ENCODE results near the gene CAPN6.

Gene CAPN6, protein sequence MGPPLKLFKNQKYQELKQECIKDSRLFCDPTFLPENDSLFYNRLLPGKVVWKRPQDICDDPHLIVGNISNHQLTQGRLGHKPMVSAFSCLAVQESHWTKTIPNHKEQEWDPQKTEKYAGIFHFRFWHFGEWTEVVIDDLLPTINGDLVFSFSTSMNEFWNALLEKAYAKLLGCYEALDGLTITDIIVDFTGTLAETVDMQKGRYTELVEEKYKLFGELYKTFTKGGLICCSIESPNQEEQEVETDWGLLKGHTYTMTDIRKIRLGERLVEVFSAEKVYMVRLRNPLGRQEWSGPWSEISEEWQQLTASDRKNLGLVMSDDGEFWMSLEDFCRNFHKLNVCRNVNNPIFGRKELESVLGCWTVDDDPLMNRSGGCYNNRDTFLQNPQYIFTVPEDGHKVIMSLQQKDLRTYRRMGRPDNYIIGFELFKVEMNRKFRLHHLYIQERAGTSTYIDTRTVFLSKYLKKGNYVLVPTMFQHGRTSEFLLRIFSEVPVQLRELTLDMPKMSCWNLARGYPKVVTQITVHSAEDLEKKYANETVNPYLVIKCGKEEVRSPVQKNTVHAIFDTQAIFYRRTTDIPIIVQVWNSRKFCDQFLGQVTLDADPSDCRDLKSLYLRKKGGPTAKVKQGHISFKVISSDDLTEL

DNA sequence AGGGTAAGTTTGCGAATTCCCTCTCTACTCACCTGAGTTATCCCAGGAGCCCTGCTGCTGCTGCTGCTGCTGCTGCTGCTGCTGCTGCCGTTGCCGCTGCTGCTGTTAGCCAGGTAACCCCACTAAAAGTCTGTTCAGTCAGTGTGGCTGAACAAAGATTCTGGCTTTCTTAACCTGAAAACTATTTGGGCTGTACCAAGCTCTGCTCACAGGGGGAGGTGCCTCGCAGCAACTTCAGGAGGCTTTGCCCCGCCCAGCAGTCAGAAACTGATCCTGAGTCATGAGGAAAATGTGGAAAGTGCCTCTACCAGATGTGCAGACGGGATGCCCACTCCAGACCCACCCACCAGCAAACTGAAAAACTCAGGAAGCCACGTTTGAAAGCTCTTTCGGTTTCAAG, at the start of gene CAPN6:
TSS of gene CAPN6 (minus strand) at position 145 of the 400 bp plus-strand sequence. CDS start 6,547 bp downstream, outside the sequence.
- DNase-seq: no peak

DNA sequence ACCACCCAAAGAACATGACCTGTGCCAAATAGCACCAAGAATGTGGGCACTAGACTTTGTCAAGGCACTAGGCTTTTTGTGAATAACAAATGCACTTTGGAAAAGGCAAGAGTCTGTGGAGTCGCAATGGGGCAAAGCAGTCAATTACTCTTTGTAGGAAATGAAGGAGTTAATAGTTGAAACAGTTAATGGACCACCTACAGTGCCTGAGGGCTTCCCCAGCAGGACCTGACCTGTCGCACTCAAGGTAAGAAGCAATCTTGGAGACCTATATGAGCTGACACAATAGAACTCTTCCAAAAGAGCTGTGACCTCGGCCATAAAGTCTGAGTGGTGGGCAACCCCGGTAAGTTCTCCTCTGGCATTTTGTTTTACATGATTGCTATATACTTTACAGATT, 49.2 kb upstream of the CAPN6 start:
- DNase-seq: no peak

DNA sequence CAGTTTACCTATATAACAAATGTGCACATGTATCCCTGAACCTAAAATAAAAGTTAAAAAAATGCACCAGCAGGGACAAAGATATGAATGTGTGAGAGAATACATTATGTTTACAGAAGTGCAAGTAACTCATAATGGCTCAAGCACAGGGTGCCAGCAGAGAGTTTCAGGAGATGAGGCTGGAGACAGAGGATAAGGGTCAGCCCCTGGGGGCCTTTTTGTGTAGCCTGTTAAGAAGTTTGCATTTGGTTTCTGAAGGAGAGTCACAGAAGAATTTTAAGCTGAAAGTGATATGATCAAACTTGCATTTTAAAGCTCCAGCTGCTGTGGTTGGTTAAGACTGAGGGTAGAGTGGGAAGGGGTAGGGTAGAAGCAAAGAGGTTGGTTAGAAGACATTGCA, 48.6 kb upstream of the CAPN6 start:
- DNase-seq: no peak

DNA sequence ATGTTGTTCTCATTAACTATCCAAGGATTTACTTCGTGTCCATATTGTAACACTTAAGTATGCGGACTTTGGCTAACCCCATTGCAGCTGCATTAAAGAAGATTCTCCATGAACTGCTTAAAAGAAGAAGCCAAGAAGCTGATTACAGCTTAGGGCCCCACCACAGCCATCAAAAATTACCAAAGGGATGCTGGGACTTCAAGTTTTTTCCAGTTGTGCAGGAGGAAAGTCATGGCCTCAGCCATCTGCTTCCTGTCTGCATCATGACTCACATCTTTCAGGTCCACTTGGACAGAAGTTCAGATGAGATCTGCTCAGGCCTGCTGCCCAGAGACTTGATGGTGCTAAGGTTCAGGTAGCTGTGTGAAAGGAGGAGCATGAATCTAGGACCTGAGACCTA, 38.8 kb upstream of the CAPN6 start:
- DNase-seq: no peak

DNA sequence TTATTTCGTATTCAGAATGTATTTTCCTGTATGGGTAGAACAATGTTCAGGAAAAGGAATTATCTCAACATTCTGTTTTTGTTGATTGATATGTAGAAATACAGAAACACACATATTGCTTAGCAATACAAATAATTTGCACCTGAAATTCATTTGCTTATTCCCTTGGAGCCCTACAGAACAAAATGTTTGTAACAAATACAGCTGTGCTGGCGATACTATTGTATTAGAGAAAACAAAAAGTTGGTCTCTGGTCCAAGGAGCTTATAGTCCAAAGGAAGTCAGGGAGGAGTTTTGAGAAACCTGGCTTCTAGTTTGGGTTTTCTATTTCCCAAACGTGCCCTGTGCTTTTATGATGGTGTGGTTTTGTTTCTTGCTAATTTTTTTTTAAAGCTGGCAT, 37.8 kb upstream of the CAPN6 start:
- DNase-seq: no peak

DNA sequence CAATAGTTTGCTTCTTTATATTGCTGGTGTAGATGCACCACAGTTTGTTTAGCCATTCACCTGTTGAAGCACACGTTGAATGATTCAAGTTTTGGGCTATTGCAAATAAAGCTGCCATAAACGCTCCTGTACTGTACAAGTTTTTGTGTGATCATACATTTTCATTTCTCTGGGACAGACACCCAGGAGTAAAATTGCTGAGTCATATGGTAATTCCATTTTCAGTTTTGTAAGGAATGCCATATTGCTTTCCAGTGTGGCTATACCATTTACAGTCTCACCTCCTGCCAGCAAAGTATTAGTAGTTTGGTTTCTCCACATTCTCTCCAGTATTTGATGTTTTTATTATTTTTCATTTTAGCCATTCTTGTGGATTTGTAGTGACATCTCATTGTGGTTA, 32.0 kb upstream of the CAPN6 start:
- DNase-seq: no peak

DNA sequence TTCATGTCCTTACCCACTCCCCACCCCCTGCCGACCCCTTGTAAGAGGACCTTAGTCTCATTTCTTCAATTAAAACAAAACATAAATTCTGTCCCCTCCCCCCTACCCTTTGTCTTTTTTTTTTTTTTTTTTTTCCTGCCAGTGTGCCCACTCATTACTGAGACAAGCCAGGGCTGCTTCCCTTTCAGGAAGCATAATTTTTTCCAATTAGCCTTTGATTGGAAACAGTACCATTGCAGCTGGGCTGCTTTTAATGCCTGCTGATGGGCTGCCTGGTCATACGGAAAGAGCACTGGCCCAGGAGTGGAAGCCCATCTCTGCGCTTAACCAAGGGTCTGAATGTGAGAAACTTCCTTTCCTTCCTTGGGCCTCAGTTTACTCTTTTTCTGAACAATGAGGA, 18.6 kb upstream of the CAPN6 start:
- no peak for DNase-seq

DNA sequence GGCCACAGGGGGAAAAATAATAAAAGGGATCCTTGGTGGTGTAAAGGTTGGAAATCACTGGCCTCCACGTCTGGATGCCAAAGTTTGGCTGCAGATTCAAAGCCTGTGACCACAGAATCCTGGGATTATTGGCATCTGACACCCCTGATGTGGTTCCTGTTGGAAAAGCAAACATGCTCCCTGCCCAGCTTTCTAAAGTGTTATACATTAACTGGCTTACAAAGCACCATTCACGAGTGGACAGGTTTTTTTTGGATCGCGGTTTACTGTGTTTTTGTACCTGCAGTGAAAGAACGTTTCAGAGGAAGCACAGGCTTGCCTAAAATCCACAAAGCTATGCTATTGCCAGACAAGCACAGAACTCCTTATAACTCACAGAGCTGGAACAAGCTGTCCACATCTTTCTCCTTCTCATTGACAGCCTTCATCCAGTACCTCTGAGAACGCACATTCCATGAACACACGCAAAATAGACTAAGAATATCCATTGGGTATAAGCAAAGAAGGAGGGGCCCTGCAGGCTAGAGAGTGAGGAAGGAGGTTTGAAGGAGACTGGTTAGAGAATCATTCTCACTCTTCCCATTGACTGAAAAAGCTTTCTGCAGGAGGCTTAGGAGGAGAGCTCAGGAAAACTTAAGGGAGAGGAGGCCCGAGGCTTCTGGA, 14.5 kb upstream of the CAPN6 start:
- no peak for DNase-seq

DNA sequence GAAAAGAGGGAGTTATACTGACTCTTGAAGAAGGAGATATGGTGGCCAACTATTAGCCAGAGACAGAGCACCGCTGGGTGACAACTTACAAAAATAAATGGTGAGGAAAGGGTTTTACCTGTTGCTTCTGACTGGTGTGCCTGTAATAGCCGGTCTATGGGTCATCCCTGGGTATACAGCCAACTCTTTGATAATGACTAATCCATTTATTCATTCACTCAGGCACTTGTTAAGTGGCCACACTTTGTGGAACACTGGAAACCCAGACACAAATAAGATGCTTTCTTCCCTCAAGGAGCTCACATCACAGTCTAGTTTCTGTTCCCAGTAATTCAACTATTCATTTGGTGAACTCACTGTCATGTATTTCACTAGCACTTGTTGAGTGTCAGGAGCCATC, 13.2 kb upstream of the CAPN6 start:
- no peak for DNase-seq

DNA sequence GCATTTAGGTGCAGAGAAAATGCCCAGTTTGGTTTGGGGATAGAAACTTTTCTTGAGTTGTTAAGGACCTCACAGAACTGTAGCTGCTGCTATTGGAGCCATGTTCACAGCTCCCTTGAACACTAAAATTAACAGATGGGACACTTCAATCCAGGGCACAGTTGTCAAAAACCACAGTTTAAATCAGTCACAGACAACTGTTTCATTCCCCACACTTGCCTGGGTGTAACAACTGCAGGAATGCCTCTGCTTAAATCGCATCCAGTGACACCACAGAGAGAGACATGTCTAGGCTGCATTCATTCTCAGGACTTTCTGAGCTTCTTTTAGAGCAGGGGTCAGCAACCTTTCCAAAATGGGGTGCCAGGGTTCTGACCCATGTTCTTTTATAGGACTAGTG, 12.7 kb upstream of the CAPN6 start:
- DNase-seq: no peak

DNA sequence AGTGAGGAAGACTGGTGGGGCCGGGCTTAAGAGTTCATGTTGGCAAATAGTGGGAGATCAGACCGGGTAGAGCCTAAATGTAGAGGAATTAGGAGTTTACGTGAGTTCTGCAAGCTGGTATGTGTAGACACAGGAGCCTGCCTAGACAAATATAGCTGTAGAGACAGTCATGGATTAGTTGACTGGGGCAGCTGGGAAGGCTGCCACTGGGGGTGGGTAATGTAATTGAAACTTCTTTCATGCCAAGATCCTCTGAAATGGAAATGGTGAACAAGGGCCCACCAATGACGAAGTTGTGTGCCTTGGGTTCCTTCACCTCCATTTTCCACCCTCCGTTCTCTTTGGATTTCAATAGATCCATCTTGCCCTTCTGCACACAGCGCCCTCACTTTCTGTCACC, 11.9 kb upstream of the CAPN6 start:
- no peak for DNase-seq

DNA sequence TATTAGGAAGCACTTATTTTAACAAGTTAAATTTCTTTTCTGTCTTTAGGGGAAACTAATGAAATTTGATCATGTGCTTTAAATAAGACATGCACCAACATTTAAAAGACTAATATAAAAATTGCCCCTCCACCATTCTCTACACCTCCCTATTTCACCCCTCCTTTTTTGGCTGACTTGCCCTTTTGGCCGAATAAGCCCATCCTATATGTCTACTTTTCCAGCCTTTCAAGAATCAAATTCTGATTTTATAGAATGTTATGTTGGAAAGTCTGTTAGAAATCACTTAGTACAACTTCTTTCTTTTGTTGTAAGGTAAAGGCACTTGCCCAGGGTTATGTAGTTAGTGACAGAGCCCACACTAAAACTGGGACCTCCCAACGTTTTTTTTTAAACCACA, 1.8 kb downstream of the CAPN6 start:
- DNase-seq: no peak

DNA sequence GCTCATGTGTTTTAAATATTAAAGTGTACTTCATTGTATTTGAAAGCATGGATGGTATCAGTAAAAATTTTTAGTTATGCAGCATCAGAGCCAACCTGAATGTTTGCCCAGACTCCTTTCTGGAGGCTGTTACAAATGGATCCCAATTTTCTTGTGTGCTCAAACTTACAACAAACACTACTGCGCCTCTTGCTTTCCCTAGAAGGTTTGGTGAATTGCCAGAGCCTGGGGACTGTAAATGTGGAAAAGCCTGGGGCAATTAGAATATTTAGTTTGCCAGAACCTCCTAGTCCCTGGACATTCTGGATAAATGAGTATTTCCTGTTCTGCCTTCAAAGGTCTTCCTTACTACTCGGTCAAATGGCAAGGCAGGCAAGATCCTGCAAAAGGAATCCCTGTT, 4.8 kb downstream of the CAPN6 start:
- no peak for DNase-seq

DNA sequence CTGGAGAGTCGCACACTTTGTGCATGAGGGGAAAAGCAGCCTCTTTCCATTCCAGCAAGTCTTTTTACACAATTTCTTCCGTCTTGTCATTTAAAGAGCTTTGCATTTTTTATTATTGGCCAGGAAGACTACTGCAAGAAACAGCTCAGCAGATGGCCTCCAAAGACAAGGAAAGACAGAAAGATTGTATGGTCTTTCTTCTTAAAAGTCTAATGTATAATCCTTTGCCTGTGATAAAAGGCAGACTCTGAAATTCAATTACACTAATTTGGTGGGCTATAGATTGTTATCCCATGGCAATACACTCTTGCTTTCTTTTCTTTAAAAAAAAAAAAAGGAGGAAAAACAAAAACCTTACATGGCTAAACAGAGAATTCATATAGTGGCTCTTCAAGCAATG, 5.9 kb downstream of the CAPN6 start:
- no peak for DNase-seq

DNA sequence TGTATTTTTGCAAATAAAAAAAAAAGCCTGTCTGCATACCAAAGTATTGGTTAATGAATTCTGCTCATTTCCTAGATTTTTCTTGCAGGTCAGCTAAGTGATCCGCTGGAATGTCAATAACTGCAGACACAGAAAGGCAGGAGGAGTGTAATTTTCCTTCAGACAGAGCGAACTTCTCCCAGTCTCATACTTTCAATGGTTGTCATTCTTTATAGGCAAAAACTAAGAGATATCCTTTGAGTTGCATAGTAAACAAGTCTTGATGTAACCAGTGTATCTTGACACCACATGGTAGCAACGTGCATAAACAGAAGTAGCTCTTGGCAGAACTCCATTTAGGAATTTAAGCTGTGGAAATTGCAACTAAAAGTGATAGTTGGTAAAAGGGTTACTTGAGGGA, 8.2 kb downstream of the CAPN6 start:
- no peak for DNase-seq

DNA sequence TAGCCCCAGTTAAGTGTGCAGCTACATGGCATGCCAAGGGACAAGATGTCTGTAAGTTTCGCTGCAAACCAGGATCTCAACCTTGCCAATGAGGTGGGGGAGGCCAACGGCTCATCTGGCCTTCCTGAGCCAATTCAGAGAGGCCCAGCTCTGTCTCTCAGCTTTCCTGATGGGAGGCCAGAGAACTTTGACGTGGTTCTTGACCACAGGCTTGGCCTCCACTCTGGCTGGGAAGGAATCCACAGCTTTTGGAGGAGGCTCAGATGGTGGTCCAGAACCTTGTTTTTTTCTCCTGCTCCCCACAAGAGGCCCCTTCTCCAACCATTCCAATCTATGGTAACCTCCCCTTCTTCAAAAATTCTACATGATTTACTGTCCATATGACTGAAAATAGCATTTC, 9.8 kb downstream of the CAPN6 start:
- no peak for DNase-seq

DNA sequence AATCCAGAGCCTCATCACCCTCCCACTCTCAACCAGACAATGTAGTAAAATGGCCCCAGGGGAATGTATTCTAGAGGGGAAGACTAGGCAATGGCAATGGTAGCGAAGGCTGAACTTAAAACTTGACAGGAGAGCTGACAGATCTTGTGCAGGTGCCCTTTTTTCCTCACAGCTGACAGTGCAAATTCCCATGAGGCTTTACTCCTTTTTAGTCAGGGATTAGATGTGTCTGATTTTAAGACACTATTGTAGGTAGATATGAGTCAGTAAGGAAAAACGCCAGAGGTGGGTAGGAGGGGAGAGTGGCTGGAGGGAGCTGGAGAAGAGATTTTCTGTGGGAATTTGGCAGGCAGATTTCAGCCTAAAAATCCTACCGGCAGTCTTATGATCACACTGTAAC, 10.7 kb downstream of the CAPN6 start:
- no peak for DNase-seq

DNA sequence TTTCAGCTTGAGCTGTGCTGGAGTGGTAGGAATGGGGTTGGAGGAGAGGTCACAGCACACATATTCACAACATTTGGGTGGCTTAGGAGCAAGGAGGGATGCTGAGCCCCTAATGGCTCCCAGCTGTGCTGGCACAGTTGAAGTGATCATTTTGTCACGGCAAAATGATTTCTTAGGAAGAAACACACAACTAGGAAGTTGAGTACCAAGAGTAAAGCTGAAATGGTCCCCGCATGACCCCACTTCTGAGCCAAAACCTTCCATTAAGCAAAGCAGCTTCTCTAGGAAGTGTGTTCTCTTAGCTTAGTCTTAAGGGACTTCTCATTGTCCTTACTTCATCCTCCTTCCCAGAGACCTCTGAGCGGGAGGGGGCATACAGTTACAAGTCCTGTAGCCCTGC, 12.6 kb downstream of the CAPN6 start:
- no peak for DNase-seq

DNA sequence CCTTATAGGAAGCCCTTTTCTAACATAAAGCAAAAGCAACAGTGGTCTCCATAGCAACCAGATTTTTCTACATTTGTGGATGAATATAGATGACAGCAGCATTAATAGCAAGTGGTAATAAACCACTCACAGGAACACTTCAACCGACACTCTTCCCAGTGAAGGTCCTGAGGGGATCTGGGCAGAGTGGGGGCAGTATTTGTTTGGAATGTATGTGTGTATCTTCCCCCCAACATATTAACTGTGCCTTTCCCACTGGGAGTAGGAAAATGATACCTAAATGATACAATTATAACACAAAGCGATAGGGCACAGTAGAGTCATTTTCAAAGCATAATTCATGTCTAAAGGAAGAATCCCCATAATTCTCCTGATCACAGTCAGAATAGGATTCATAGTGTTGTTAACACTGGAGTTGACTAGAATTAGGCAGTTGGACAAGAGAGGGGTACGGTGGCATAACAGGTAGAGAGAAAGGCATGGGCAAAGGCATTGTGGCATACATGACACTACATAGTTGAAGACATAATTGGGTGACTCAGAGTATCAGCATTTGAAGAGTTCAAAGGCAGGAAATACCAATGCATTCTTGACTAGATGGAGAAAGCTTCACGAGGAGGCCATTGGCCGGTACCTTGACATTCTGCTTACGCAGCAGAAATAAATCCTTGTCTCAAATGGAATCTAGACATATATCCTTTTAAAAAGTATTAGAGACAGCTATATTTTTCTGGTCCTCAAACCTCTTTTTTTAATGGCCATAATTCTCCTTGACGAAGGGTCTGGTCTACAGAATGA, 15.2 kb downstream of the CAPN6 start:
- no peak for DNase-seq

DNA sequence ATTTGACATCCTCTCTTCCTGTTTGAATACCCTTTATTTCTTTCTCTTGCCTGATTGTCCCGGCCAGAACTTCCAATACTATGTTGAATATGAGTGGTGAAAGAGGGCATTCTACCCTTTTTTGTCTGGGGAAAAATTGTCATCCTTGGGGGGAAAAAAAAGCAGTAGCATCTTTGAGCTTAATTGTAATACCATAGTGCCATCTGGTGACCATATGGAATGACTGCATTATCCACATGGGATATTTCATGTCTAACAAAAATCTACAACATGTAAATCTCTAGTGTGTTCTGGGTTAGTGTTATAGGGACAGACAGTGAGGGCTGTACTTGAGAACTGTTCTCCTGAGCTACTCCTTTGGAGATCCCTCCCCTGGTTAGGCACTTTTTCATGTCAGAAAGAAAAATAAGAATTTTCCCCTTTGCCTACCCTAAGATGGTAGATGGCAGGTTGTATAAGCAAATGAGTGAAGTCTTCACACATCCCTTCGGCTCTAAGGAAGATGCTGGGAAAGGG, 26.0 kb downstream of the CAPN6 start:
- peak; percentile 2 to 5 for DNase-seq

DNA sequence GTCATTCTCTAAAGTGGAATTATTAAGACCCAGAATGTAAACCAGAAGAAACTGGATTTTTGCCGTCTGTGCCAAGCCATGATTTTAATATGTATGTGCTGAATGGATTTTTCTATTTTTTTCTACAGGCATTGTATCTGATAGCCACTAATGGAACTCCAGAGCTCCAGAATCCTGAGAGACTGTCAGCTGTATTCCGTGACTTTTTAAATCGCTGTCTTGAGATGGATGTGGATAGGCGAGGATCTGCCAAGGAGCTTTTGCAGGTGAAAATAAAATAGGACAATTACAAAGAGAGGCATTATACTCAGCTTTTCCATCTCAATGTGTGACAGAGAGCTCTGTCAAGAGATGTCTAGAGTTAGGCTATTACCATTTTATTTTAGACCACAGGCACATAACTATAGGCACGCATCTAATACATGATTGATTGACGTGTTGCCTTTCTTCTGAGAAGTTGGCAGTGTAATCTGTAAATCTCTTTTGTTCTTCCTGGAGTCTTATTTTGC, 53.9 kb downstream of the CAPN6 start:
- no peak for DNase-seq

DNA sequence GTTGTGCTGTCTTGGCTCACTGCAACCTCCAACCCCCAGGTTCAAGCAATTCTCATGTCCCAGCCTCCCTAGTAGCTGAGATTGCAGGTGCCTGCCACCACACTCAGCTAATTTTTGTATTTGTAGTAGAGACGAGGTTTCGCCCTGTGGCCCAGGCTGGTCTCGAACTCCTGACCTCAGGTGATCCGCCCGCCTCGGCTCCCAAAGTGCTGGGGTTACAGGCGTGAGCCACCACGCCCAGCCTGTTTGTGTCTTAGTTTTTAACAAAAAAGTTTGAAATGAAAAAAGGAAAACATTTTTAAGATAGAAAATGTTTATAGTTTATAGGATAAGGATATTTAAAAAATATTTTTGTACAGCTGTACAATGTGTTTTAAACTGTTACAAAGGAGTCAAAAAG, 62.4 kb downstream of the CAPN6 start:
- DNase-seq: no peak

DNA sequence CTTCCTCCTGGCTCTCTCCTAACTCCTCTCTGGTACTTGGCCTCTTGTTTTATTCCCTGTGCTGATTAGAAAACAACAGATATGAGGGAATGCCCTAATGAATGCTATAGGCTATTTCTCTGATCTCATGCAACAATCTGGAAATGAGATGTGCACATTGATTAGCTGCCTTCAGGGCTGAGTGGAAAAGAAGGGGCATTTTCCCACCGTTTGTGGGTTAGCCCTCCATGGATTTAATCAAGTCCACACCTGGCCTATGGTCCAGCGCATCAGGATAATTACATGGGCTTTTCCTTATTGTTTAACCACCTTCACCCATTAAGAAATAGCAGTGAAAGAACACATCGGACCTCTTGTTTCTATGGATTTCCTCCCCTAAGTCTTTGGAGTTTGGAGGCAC, 70.0 kb downstream of the CAPN6 start:
- no peak for DNase-seq

Measured in AML-193 (cell line).